ENCODE measurements around the gene PLEKHA7. TPM values are rescaled to one million over a fixed set of nuclear protein-coding genes. Genes with fewer than 3 reads are reported as not detected.
"Not testable (repeated sequence)": the region's sequence is repeated elsewhere in the genome, so short reads cannot be mapped to it uniquely, and the experiment has no call there.

Gene PLEKHA7, protein sequence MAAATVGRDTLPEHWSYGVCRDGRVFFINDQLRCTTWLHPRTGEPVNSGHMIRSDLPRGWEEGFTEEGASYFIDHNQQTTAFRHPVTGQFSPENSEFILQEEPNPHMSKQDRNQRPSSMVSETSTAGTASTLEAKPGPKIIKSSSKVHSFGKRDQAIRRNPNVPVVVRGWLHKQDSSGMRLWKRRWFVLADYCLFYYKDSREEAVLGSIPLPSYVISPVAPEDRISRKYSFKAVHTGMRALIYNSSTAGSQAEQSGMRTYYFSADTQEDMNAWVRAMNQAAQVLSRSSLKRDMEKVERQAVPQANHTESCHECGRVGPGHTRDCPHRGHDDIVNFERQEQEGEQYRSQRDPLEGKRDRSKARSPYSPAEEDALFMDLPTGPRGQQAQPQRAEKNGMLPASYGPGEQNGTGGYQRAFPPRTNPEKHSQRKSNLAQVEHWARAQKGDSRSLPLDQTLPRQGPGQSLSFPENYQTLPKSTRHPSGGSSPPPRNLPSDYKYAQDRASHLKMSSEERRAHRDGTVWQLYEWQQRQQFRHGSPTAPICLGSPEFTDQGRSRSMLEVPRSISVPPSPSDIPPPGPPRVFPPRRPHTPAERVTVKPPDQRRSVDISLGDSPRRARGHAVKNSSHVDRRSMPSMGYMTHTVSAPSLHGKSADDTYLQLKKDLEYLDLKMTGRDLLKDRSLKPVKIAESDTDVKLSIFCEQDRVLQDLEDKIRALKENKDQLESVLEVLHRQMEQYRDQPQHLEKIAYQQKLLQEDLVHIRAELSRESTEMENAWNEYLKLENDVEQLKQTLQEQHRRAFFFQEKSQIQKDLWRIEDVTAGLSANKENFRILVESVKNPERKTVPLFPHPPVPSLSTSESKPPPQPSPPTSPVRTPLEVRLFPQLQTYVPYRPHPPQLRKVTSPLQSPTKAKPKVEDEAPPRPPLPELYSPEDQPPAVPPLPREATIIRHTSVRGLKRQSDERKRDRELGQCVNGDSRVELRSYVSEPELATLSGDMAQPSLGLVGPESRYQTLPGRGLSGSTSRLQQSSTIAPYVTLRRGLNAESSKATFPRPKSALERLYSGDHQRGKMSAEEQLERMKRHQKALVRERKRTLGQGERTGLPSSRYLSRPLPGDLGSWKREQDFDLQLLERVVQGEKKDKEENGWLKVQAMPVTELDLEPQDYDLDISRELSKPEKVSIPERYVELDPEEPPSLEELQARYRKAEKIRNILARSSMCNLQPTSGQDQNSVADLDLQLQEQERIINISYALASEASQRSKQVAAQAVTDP
- total RNA-seq (2.0 TPM), polyA plus RNA-seq (7.3 TPM)
- long read RNA-seq, donor 1, result 0 reads
- long read RNA-seq, donor 2, result 0 reads
- long read RNA-seq, donor 3, result 0 reads
- long read RNA-seq, donor 4, result 0 reads
- long read RNA-seq, donor 5, partial matches to known transcripts, result 0 of 1 reads
- long read RNA-seq, donor 5, other reads (novel, unspliced or antisense), result 0 of 1 reads
- long read RNA-seq, donor 6, result 0 reads
- long read RNA-seq, donor 7, result 0 reads
- long read RNA-seq, donor 8, result 0 reads
- long read RNA-seq, donor 9, partial matches to known transcripts, result 0 of 1 reads
- long read RNA-seq, donor 9, other reads (novel, unspliced or antisense), result 0 of 1 reads
- long read RNA-seq, donor 10, result 0 reads

DNA sequence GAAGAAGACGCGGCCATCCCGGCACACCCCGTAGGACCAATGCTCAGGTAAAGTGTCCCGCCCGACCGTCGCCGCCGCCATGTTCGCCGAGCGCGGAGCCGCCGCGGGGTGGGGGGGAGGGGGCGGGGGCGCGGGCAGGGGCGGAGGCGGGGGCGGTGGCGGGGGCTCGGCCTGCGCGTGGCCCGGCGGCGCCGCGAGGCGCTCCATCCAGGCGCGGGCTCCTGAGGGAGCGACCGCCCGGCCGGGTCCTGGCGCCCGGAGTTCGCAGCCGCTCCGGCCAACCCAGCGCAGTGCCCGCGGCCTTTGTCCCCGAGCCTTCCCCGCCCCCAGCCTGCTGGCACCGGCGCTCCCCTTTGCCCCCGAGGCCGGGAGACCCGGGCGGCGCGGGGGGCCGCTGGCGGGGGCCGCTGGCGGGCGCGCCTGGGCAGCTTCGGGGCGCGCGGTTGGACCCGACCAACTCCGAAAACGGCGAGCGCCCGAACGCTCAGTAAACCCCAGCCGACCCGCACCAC, at the start of gene PLEKHA7:
Gene PLEKHA7 (minus strand): TSS at position 94 of the 512 bp plus-strand sequence. CDS start 13 bp downstream, at position 81.
- under 1% methylated on average over 61 of the region's 76 CpGs for WGBS
- Histone ChIP-seq H3K9me3 (ENCODE audit: control insufficient read depth in 2 of 2, insufficient read depth in 1 of 2, low read length in 1 of 2) (no peaks in the 10 kb centered on the region), H3K27ac (ENCODE audit: low read depth in 1 of 2, low read length in 1 of 2) (no peak within 1 kb of the TSS), H3K36me3 (ENCODE audit: control insufficient read depth in 2 of 2, insufficient read depth in 2 of 2, low read length in 1 of 2) (no peaks in the 10 kb centered on the region), H3K4me1 (ENCODE audit: control insufficient read depth in 2 of 2, insufficient read depth in 2 of 2, low read length in 2 of 2) (peaks cover 7 to 10% of the 10 kb centered on the region in 2 donors), H3K27me3 (ENCODE audit: control insufficient read depth in 2 of 2, insufficient read depth in 1 of 2, low read length in 1 of 2) (peaks cover 6 to 72% of the 10 kb centered on the region in 2 donors), H3K4me3 (ENCODE audit: low read length in 2 of 2) (peak within 1 kb of the TSS; percentile 20 to 85)
- no peak for DNase-seq (ENCODE audit: low read depth in 6 of 9, low spot score in 9 of 9)

DNA sequence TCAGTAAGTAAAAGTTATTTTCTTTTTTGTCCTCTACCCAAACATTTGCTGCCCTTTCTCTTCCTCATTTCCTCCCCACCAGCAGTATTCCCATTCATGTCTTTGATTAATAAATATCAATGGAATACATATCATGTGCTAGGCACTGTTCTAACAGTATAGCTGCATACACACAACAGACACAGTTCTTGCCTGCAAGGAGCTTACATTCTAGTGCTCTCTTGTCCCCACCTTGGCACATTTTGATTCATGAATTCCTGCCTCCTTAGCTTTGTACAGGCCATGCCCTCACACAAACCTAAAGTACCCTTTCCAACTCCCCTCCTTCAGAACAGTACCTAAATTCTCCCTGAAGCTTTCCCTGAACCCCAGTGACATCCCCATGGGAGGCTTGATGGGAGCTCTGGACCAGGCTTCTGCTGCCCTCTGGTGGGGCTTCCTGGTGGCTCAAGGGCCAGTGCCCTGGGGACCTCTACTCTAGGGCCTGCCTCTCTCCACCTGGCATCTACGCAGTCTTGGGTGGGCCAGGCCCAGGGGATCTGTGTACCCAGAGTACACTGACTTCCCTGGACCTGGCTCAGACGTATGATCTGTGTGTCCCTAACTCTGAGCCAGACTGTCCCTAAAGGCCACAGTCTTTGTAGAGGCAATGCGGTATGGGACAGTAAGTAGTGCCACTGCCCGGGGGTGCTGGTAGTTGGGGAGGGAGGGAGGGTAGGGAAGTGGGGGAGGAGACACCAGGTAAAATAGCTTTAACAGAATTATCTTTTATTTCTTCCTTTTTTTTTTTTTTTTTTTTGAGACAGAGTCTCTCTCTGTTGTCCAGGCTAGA, 49.2 kb upstream of the PLEKHA7 start:
- peak in 2 of 9 donors; percentile 6 to 24 for DNase-seq (ENCODE audit: low read depth in 6 of 9, low spot score in 9 of 9)
- Histone ChIP-seq H3K4me1 (ENCODE audit: control insufficient read depth in 2 of 2, insufficient read depth in 2 of 2, low read length in 2 of 2) (no peaks in the 10 kb centered on the region), H3K27me3 (ENCODE audit: control insufficient read depth in 2 of 2, insufficient read depth in 1 of 2, low read length in 1 of 2) (no peaks in the 10 kb centered on the region), H3K36me3 (ENCODE audit: control insufficient read depth in 2 of 2, insufficient read depth in 2 of 2, low read length in 1 of 2) (no peaks in the 10 kb centered on the region), H3K9me3 (ENCODE audit: control insufficient read depth in 2 of 2, insufficient read depth in 1 of 2, low read length in 1 of 2) (no peaks in the 10 kb centered on the region), H3K27ac (ENCODE audit: low read depth in 1 of 2, low read length in 1 of 2) (no peak overlapping the region), H3K4me3 (ENCODE audit: low read length in 2 of 2) (no peak overlapping the region)
- WGBS, result 97% methylated on average over 4 of the region's 4 CpGs

DNA sequence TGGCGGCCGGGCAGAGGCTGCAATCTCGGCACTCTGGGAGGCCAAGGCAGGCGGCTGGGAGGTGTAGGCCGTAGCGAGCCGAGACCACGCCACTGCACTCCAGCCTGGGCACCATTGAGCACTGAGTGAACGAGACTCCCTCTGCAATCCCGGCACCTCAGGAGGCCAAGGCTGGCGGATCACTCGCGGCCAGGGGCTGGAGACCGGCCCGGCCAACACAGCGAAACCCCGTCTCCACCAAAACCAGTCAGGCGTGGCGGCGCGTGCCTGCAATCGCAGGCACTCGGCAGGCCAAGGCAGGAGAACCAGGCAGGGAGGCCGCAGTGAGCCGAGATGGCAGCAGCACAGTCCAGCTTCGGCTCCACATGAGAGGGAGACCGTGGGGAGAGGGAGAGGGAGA, 36.9 kb upstream of the PLEKHA7 start:
- not testable (repeated sequence) for H3K4me3 ChIP-seq (ENCODE audit: low read length in 2 of 2); H3K36me3 ChIP-seq (ENCODE audit: control insufficient read depth in 2 of 2, insufficient read depth in 2 of 2, low read length in 1 of 2); H3K27me3 ChIP-seq (ENCODE audit: control insufficient read depth in 2 of 2, insufficient read depth in 1 of 2, low read length in 1 of 2); H3K27ac ChIP-seq (ENCODE audit: low read depth in 1 of 2, low read length in 1 of 2); DNase-seq (ENCODE audit: low read depth in 6 of 9, low spot score in 9 of 9); H3K9me3 ChIP-seq (ENCODE audit: control insufficient read depth in 2 of 2, insufficient read depth in 1 of 2, low read length in 1 of 2); H3K4me1 ChIP-seq (ENCODE audit: control insufficient read depth in 2 of 2, insufficient read depth in 2 of 2, low read length in 2 of 2)
- 97% methylated on average over 25 of the region's 27 CpGs for whole genome bisulfite sequencing

DNA sequence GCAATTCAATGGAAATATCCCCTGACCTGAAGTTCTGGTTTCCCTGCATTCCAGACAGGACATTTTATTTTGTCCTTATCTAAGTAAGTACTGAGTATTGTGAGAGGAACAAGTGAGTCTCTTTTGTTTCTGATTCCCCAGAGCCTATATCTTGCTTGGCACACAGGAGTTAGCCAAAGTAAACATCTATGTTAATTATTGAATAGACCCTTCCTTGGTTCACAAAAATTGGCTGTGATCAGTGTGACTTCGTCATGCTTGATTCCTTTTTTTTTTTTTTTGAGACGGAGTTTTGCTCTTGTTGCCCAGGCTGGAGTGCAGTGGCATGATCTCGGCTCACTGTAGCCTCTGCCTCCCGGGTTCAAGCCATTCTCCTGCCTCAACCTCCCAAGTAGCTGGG, 34.3 kb upstream of the PLEKHA7 start:
- H3K4me1 ChIP-seq (ENCODE audit: control insufficient read depth in 2 of 2, insufficient read depth in 2 of 2, low read length in 2 of 2); DNase-seq (ENCODE audit: low read depth in 6 of 9, low spot score in 9 of 9); H3K27me3 ChIP-seq (ENCODE audit: control insufficient read depth in 2 of 2, insufficient read depth in 1 of 2, low read length in 1 of 2); H3K4me3 ChIP-seq (ENCODE audit: low read length in 2 of 2); H3K36me3 ChIP-seq (ENCODE audit: control insufficient read depth in 2 of 2, insufficient read depth in 2 of 2, low read length in 1 of 2); H3K9me3 ChIP-seq (ENCODE audit: control insufficient read depth in 2 of 2, insufficient read depth in 1 of 2, low read length in 1 of 2); H3K27ac ChIP-seq (ENCODE audit: low read depth in 1 of 2, low read length in 1 of 2): not testable (repeated sequence)
- 96% methylated on average over 4 of the region's 4 CpGs for WGBS

DNA sequence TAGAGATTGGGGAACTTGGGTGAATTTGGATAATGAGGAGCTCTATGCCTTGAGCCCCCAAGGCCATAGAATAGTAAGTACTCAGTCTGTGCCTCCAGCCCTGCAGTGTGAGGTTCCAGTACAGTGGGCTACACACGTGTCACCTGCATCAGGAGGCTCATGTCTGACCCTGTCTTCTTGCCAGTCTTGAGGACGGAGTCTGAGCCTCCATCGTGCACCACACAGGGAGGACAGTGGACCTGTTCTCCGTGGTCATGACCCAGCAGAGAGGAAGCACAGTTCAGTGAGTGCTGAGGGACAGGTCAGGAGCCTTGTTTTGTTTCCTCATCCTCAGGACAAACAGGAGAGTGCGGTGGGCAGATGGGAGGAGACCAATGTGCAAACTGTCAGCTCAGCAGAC, 32.5 kb upstream of the PLEKHA7 start:
- no peak for DNase-seq (ENCODE audit: low read depth in 6 of 9, low spot score in 9 of 9)
- no peaks in the 10 kb centered on the region for H3K4me1 ChIP-seq (ENCODE audit: control insufficient read depth in 2 of 2, insufficient read depth in 2 of 2, low read length in 2 of 2)
- 81% methylated on average over 5 of the region's 5 CpGs for WGBS
- H3K9me3 ChIP-seq (ENCODE audit: control insufficient read depth in 2 of 2, insufficient read depth in 1 of 2, low read length in 1 of 2), result no peaks in the 10 kb centered on the region
- H3K4me3 ChIP-seq (ENCODE audit: low read length in 2 of 2), result no peak overlapping the region
- no peak overlapping the region for H3K27ac ChIP-seq (ENCODE audit: low read depth in 1 of 2, low read length in 1 of 2)
- H3K36me3 ChIP-seq (ENCODE audit: control insufficient read depth in 2 of 2, insufficient read depth in 2 of 2, low read length in 1 of 2), result no peaks in the 10 kb centered on the region
- no peaks in the 10 kb centered on the region for H3K27me3 ChIP-seq (ENCODE audit: control insufficient read depth in 2 of 2, insufficient read depth in 1 of 2, low read length in 1 of 2)

DNA sequence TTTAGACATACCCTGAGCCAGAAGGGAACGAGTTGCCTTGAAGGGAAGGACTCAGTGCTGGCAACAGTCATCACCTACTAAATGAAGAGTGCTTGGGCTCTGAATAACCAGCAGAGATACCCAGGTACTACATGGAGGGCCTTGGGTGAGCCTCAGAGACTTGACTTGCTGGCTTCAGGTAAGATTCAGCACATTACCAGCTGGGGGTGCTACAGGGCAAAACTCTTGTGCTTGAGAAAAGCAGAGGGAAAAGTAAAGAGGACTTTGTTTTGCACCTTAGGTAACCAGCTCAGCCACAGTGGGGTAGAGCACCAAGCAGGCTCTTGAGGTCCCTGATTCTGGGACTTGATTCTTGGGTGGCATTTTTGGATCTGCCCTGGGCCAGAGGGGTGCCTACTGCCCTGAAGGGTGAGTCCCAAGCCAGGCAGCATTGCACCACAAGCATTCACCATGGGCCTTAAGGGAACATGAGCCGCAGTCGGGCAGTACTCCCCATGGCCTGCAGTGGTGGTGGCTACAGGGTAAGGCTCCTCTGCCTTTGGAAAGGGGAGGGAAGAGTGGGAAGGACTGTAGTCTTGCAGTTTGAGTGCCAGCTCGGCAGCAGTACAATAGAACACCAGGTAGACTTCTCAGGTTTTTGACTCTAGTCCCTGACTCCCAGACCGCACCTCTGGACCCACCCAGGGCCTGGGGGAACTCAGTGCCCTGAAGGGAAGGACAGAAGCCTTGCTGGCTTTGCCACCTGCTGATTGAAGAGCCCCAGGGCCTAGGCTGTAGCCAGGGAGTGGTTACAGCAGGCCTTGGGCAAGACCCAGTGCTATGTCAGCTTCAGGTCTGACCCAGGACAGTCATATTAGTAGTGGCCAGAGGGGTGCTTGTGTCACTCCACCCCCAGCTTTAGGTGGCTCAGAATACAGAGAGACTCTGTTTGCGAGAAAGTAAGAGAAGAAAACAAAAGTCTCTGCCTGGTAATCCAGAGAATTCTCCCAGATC, 22.7 kb upstream of the PLEKHA7 start:
- Histone ChIP-seq H3K27ac (ENCODE audit: low read depth in 1 of 2, low read length in 1 of 2) (no peak overlapping the region), H3K36me3 (ENCODE audit: control insufficient read depth in 2 of 2, insufficient read depth in 2 of 2, low read length in 1 of 2) (no peaks in the 10 kb centered on the region), H3K4me3 (ENCODE audit: low read length in 2 of 2) (no peak overlapping the region), H3K9me3 (ENCODE audit: control insufficient read depth in 2 of 2, insufficient read depth in 1 of 2, low read length in 1 of 2) (no peaks in the 10 kb centered on the region), H3K4me1 (ENCODE audit: control insufficient read depth in 2 of 2, insufficient read depth in 2 of 2, low read length in 2 of 2) (no peaks in the 10 kb centered on the region), H3K27me3 (ENCODE audit: control insufficient read depth in 2 of 2, insufficient read depth in 1 of 2, low read length in 1 of 2) (no peaks in the 10 kb centered on the region)
- no peak for DNase-seq (ENCODE audit: low read depth in 6 of 9, low spot score in 9 of 9)
- 91% methylated on average over 6 of the region's 6 CpGs for WGBS

DNA sequence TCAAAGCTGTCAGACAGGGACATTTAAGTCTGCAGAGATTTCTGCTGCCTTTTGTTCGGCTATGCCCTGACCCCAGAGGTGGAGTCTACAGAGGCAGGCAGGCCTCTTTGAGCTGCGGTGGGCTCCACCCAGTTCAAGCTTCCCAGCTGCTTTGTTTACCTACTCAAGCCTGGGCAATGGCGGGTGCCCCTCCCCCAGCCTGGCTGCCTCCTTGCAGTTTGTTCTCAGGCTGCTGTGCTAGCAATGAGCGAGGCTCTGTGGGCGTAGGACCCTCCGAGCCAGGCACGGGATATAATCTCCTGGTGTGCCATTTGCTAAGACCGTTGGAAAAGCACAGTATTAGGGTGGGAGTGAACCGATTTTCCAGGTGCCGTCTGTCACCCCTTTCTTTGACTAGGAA, 19.8 kb upstream of the PLEKHA7 start:
- WGBS, result 97% methylated on average over 10 of the region's 10 CpGs
- not testable (repeated sequence) for H3K4me3 ChIP-seq (ENCODE audit: low read length in 2 of 2); DNase-seq (ENCODE audit: low read depth in 6 of 9, low spot score in 9 of 9); H3K9me3 ChIP-seq (ENCODE audit: control insufficient read depth in 2 of 2, insufficient read depth in 1 of 2, low read length in 1 of 2); H3K4me1 ChIP-seq (ENCODE audit: control insufficient read depth in 2 of 2, insufficient read depth in 2 of 2, low read length in 2 of 2); H3K27me3 ChIP-seq (ENCODE audit: control insufficient read depth in 2 of 2, insufficient read depth in 1 of 2, low read length in 1 of 2); H3K27ac ChIP-seq (ENCODE audit: low read depth in 1 of 2, low read length in 1 of 2); H3K36me3 ChIP-seq (ENCODE audit: control insufficient read depth in 2 of 2, insufficient read depth in 2 of 2, low read length in 1 of 2)

All from thymus (tissue), 14 donors.